Stimulated activated CD4-positive, alpha-beta T cell treated with anti-CD3 and anti-CD28 coated beads, Interleukin-1b, Interleukin-23, amount 100 ng/mL, for 48 hours (primary cell): Measurements from ENCODE around the gene LAIR2.

Experiments
- DNase-seq: peaks from one replicate; pipeline ENCODE4 v3.0.0-alpha.2; 2020

The LAIR2 gene, protein sequence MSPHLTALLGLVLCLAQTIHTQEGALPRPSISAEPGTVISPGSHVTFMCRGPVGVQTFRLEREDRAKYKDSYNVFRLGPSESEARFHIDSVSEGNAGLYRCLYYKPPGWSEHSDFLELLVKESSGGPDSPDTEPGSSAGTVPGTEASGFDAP

DNA sequence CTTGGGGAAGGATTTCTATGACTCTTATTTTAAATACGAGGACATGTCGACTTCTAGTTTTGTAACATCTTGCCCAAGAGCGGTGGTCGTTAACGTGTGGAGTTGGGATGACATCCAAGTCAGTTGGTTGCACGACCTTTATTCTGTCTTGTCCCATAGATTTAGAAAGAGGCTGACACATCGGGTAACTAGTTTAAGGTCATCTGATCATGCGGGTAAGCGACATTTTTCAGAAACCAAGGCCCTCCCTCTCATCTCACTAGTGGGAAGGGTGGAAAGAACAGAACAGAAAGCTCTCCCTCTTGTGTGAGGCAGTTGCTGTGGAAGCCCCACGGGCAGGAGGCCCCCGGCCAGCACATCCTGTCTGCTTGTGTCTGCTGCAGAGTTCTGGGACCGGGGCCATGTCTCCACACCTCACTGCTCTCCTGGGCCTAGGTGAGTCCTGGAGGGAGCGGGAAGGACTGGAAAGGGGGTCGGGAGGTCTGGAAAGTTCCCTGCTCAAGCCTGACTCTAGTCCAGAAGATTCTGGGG is at the start of gene LAIR2:
TSS of gene LAIR2 (plus strand) at position 314 of the 531 bp plus-strand sequence. CDS start at position 402, 88 bp downstream.
- no peak for DNase-seq

DNA sequence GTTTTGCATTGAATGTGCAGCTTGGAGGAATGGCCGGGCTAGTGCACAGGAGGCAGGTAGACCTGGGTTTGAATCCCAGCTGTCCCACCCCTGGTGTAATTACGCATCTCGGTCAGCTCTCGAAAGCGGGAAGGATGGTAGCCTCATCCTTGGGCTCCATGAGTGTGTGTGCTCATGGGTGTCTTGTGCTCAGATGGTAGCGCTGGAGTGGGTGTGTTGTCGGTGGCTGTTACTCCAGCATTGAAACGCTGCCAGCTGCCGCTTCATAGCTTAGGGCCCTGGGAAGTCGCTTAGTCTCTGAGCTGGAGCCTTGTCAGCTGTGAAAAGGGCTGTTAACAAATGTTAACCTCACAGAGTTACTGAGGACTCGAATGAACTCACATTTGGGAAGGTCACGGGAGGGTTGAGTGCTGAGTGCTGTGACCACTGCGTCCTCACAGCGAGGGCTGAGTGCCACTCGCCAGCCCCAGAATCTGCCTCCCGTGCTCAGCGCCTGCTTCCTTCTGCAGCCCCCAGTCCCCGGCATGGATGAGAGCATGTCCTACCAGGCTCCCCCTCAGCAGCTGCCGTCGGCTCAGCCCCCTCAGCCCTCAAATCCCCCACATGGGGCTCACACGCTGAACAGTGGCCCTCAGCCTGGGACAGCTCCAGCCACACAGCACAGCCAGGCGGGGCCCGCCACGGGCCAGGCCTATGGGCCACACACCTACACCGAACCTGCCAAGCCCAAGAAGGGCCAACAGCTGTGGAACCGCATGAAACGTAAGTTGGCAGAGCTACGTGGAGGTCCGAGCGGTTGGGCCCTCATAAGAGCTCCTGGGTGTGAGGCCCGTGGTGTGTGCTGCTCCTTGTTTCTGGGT is 48.5 kb upstream of the LAIR2 start:
- DNase-seq, result no peak

DNA sequence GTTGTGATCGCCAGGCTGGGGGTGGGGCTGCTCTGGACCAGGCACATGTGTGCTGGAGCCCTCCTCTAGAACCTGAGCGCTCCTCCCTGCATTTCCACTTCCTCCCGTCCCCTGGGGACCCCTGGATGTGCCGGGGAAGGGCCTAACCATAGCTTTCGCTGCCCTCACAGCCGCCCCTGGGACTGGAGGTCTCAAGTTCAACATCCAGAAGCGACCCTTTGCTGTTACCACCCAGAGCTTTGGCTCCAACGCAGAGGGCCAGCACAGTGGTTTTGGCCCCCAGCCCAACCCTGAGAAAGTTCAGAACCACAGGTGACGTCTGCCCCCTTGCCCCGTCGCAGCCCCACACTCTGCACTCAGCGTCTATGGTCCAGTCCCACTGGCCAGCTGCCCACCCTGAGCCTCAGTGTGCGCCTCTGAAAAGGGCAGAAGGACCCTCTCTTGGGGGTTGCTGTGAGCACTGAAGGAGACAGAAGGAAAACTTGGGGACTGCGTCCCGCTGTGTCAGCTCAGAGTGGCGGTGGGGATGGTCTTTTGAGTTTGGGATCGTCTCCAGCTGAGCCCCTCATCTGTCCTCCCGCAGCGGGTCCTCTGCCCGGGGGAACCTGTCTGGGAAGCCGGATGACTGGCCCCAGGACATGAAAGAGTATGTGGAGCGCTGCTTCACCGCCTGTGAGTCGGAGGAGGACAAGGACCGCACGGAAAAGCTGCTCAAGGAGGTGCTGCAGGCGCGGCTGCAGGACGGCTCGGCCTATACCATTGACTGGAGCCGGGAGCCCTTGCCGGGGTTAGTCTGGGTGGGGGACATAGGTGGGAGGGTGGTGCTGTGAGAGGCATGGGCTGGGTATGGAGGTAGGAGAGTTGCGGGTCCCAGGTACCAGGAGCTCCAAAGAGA is 47.6 kb upstream of the LAIR2 start:
- no peak for DNase-seq

DNA sequence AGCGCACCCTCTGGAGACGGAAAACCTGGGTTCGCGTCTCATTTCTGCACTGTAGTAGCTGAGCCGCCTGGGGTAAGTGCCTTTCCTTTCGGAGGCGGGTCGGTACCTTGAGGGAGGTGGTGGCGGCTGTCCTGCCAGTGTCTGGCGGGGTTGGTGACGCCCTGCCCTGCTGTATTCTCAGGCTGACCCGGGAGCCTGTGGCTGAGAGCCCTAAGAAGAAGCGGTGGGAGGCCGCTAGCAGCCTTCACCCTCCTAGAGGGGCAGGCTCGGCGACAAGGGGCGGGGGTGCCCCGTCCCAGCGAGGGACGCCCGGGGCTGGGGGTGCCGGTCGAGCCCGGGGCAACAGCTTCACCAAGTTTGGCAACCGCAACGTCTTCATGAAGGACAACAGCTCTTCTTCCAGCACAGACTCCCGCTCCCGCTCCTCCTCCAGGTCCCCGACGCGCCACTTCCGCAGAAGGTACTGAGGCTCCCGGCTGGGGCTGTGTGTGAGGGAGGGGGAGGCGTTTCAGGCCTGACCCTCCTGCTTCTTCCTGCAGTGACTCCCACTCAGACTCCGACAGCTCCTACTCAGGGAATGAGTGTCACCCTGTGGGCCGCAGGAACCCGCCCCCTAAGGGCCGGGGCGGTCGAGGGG is 46.7 kb upstream of the LAIR2 start:
- DNase-seq, result no peak

DNA sequence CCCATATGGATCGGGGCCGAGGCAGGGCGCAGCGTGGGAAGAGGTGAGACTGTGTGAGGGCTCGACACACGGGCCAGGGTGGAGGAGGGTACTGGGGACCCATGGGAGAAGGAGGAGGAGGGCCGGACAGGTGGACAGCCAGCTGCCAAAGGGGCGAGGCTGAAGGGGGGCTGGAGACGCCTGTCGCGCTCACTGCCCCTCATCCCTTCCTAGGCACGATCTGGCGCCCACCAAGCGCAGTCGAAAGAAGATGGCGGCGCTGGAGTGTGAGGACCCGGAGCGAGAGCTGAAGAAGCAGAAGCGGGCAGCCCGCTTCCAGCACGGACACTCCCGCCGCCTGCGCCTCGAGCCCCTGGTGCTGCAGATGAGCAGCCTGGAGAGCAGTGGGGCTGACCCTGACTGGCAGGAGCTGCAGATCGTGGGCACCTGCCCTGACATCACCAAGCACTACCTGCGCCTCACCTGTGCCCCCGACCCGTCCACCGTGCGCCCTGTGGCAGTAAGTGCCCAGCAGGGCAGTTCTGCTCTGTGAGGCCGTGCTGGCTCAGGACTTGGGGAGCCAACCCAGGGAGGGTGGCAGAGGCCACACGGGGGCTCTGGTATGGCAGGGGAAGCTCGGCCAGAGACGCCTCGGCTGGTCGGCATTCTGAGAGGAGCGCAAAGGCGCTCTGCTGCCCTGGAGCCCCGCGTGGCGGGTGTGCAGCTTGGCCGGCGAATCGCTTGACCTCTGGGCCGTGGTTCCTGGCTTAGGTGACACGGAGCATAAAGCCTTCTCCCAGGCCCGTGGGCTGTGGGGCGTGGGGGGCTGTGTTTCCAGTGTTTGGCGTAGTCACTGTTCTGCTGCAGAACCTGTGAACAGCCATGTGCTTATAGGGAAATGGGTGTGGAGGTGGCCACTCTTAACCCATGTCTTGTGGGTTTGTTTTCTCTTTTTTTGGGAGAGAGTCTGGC is 45.9 kb upstream of the LAIR2 start:
- DNase-seq, result no peak

DNA sequence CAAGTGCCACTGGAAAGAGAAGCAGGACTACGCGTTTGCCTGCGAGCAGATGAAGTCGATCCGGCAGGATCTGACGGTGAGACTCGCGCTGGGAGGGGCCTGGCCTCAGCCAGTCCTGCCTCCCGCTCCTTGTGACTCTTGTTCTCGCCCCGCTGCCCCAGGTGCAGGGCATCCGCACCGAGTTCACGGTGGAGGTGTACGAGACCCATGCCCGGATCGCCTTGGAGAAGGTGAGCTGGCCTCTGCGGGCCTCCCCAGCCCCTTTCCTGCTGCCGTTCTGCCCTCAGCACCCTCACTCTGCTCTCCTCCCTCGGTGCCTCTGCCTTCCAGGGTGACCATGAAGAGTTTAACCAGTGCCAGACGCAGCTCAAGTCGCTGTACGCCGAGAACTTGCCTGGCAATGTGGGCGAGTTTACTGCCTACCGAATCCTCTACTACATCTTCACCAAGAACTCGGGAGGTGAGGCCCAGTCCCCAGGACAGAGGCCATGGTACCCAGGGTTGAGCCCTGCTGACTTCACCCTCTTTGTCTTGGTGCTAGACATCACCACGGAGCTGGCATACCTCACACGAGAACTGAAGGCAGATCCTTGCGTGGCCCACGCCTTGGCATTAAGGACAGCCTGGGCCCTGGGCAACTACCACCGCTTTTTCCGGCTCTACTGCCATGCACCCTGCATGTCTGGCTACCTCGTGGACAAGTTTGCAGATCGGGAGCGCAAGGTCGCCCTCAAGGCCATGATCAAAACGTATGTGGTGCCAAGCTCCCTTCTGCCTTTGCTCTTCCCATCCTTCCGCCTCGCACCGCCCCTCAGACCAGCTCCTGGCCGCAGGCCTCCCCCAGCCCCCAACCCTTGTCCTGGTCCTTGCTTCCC is 44.6 kb upstream of the LAIR2 start:
- no peak for DNase-seq

DNA sequence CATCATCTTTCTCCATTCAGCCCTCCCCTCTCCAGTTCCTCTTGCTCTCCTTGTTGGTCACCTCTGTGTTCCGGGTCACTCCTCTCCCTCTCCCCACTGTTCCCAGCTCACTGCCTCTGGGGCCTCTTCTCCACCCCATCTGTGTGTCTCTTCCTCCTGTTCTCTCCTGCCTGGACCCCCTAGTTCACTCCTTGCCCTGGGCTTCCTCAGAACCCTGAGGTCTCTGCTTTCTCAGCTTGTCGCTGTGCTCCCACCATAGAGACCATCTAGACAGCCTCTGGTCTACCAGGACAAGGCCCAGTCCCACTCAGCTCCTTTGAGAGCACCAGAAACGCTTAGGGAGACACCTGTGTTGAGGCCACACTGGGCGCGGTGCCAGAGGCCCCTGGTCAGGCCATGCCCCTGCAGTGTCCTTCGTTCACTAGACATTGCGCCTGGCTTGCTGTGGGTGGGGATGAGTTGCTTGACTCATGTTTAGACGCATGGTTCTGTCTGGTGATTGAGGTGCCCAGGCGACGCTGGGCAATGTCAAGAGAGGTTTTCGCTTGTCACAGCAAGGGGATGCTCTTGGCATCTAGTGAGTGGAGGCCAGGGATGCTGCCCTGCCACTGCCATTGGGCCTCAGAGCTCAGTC is 43.9 kb upstream of the LAIR2 start:
- no peak for DNase-seq

DNA sequence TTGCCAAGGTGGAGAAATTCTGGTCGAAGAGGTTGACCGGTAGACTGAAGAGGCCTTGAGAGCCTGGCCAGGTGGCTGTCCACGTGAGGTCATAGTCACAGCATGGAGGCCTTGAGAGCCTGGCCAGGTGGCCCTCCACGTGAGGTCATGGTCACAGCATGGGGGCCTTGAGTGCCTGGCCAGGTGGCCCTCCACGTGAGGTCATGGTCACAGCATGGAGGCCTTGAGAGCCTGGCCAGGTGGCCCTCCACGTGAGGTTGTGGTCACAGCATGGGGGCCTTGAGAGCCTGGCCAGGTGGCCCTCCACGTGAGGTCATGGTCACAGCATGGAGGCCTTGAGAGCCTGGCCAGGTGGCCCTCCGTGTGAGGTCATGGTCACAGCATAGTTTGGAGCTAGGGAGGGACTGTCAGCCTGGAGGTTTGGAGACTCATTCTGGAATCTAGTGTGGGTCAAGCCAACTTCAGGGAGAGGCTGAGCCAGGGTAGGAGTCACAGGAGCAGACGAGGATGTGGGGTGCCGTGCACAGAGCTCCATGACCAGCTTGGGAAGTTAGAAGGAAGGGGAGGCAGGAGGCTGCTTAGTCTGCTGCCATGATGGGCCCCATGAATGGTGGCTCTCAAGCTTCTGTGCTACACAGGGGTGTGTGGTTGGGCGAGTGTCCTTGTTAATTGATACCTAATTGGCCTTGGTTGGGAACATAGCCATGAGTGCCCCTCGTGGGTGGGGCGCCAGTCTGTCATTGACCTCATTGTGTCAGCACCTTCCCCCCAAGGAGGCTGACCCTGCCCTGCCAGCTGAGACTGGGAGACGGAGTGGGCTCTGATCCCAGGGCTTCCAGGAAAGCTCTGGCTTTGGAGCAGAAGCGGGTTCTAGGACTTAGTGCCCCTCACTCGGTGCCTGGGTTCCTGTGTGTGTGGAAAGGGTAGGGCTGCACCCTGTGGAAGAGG is 43.1 kb upstream of the LAIR2 start:
- no peak for DNase-seq

DNA sequence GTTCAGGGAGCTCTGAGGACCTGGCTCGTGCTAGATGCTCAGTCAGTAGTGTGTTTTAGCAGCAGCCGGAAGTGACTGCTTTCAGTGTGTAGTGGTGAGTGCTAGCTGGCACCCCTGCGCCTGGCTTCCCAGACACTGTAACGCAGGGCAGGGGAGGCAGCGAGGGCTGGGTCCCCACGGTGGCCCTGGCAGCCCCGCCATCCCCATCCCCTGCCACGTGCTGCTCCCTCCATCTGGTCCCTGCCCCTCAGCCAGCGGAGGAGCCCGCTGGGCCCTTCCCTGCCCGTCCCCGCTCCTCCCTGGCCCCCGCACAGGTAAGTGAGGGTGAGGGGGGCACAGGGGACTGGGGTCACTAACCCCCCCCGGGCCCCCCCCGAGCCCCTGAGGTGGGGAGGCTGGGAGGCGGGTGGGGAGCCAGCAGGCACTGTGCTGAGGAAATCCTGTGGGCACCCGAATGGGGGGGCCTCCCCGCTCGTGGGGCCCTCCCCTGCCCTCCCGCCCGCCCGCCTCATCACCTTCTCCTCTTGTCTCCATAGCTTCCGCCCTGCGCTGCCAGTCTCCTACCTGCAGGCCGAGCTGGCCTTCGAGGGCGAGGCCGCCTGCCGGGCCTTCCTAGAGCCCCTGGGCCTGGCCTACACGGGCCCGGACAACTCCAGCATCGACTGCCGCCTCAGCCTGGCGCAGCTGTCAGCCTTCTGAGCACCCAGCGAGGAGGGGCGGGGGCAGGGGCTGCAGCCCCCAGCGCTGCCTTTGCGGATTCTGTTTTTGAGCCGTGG is 42.2 kb upstream of the LAIR2 start:
- no peak for DNase-seq

DNA sequence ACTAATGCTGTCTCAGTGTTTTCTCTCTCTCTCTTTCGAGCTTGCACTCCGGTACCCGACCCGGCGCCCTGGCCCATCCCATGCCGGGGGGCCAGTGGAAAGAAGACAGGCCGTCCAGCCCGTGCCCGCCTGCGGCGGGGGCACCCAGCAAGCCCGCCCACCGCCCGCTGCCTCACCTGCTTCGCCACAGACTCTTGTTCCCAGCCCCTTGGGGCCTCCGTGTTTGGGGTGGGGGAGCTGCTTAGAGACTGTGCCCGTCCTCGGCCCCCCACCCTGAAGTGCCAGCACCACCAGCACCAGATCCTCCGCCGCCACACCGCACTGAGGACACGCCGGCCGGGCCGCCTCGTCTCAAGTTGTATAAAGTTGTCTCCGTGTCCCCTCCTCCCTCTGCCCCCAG is 41.4 kb upstream of the LAIR2 start:
- no peak for DNase-seq

DNA sequence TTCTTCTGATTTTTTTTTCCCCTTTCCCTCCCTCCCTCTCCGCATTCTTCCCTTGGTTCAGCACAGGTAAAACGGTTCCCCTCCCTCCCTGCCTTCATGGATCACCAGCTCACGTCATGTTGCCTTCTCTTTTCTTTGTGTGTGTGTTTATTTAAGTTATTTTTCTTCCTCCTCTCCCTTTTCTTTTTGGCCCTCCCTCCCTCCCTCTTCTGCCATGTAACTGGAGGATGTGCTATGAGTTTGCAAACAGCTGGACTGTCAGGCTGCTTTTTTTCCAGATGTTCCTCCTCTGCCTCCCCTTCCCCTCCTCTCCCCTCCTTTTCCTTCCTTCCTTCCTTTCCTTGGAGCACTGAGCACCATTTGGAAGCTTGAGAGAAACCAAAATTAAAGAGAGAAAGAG is 41.0 kb upstream of the LAIR2 start:
- no peak for DNase-seq

DNA sequence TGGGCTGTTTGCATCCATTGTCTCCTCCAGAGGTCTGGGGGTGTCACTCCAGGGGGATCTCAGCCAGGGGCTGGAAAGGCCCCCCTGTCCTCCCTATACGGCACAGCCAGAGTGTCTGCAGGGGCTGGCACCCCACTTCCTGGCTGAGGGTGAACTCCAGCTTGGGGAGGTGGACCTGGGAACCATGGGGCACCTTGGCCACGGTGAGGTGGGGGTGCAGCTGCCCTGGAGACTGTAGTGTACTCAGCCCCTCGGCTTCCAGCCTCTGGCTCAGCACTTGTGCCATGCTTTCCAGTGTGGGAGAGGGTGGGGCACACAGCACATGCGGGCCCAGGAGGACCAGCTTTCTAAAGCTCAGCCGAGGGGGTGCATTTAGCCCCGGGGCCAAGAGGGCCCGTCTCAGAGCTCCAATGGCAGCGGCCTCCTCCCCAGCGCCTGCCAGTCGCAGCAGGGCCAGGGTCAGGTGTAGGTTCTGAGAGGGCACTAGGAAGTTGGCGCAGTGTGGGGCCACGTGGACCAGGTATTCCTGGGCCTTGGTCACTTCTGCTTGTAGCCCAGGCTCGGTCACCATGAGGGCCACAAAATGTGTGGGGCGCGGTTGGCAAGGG is 40.5 kb upstream of the LAIR2 start:
- no peak for DNase-seq

DNA sequence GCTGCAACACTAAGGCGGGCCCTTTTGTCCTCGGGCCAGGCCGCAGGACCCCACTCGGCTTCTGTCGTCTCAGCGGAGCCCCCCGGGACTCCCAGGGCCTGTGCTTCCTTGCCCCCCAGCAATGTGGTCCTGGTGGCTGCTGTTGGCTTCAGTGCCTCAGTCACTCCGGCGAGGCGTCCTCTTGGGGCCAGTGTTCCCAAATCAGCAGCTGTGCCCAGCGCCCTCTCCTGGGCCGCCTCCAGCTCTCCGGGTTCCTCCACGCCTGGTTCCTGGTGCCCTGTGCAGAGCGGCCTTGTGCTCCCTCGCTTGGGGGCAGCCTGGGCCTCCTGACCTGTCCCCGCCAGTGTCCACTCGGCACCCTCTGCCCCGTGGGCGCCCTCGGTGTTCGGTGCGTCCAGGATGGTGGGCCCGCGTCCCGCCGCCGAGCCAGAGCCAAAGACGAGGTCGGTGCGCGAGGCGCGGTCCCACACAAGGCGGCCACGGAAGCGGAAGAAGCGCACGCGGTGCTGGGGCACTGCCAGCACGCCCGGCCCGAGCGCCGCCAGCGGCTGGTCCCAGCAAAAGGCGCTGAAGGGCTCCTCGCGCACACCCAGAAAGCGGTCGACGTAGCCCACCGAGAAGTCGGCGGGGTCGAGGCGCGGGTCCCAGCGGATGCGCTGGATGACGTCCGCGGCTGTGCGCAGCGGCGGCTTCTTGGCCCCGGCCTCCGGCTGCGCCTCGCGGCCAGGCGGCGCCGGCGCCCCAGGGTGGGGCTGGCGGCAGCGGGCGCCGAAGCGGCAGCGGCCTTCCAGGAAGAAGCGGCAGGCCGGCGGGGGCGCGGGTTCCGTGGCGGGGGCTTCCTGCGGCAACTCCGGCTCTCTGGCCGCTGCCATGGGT is 39.7 kb upstream of the LAIR2 start:
- peak; percentile 68 for DNase-seq

DNA sequence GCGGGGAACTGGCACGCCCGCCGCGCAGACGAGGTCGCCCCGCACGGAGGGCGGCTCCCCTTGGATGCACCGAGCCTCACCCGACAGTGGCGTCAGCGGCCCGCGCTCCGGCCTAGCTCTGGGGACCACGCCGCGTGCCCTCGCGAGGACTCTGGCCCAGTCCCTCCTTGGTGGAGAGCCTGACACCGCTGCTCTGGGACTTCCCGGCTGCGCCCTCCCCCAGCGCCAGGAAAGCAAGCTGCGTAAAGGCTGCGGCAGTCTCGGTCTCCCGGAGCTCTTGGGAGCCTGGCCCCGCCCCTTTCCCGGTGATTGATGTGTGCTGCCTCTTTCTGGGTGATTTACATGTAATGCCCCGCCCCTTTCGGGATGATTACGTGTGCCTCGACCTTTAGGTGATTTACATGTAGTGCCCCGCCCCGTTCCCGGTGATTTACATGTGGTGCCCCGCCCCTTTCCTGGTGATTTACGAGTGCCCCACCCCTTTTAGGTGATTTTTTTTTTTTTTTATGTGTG is 39.0 kb upstream of the LAIR2 start, which contains the start of gene LENG9:
TSS of gene LENG9 (minus strand) at position 248 of the 513 bp plus-strand sequence. CDS start 252 bp downstream, outside the sequence.
- DNase-seq, result peak; percentile 99

DNA sequence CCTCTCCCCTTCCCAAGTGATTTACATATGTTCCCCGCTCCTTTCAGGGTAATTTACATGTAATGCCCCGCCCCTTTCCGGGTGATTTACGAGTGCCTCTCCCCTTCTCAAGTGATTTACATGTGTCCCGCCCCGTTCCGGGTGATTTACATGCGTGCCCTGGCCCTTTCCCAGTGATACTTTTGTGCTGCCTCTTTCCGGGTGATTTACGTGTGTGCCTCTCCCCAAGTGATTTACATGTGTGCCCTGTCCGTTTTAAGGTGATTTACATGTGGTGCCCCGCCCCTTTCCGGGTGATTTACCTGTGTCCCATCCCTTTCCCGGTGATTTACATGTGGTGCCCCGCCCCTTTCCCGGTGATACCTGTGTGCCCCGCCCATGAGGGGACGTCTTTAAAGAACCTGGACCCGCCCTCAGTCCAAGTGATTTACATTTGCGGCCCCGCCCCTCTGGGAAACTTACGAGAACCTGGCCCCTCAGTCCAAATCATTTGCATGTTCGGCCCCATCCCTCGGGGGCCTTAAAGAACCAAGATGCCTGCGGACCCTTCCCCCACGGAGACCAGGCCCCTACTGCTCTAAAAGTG is 38.5 kb upstream of the LAIR2 start:
- DNase-seq, result peak; percentile 96
